ACC112 (cell line): Measurements from ENCODE around the gene AP3S2.

Experiments used
- H2AFZ ChIP-seq: fragments of 200-600 bp; sonication (generic); one replicate; pipeline ENCODE4 v1.6.0; 2017; ENCODE audit warnings: antibody characterized with exemption, low read length; ENCODE audit not compliant: unreplicated experiment
- H3K27ac ChIP-seq: fragments of 200-600 bp; sonication (generic); 2 replicates; pipeline ENCODE4 v1.5.1; 2014; ENCODE audit warnings: low read depth, mild to moderate bottlenecking, antibody characterized with exemption, low read length, moderate library complexity
- H3K27me3 ChIP-seq: fragments of 200-600 bp; sonication (generic); 2 replicates; pipeline ENCODE4 v1.6.1; 2014; ENCODE audit warnings: mild to moderate bottlenecking, antibody characterized with exemption, low read length, moderate library complexity, mixed read lengths; ENCODE audit not compliant: insufficient read depth
- H3K36me3 ChIP-seq: fragments of 200-600 bp; sonication (generic); 2 replicates; pipeline ENCODE4 v1.6.1; 2016; ENCODE audit warnings: mild to moderate bottlenecking, antibody characterized with exemption, low read length, moderate library complexity, mixed read lengths; ENCODE audit not compliant: insufficient read depth
- H3K4me1 ChIP-seq: fragments of 200-600 bp; sonication (generic); one replicate; pipeline ENCODE4 v1.6.1; 2016; ENCODE audit warnings: low read length, mixed read lengths; ENCODE audit not compliant: insufficient read depth, unreplicated experiment, control insufficient read depth
- H3K4me3 ChIP-seq: fragments of 200-600 bp; sonication (generic); 2 replicates; pipeline ENCODE4 v1.5.1; 2014; ENCODE audit warnings: mild to moderate bottlenecking, low read depth, low read length
- H3K79me2 ChIP-seq: fragments of 200-600 bp; sonication (generic); one replicate; pipeline ENCODE4 v1.6.0; 2016; ENCODE audit warnings: low read length; ENCODE audit not compliant: control insufficient read depth, unreplicated experiment, insufficient read depth

Gene AP3S2

GRCh38 chr15:89916660-89917059, 22.9 kb upstream of the AP3S2 start:
- Histone ChIP-seq H3K27ac (no peak overlapping the region), H2AFZ (no peak overlapping the region), H3K27me3 (no peaks in the 10 kb centered on the region), H3K4me3 (no peak overlapping the region), H3K4me1 (peaks cover 9% of the 10 kb centered on the region), H3K79me2 (no peaks in the 10 kb centered on the region), H3K36me3 (no peaks in the 10 kb centered on the region)

- H3K36me3 ChIP-seq: no peaks in the 10 kb centered on the region
- no peak within 1 kb of the TSS for H3K27ac ChIP-seq
- H2AFZ ChIP-seq: peak within 1 kb of the TSS; percentile 86
- H3K4me1 ChIP-seq: peaks cover 14% of the 10 kb centered on the region
- no peaks in the 10 kb centered on the region for H3K79me2 ChIP-seq
- peak within 1 kb of the TSS; percentile 90 for H3K4me3 ChIP-seq
- no peaks in the 10 kb centered on the region for H3K27me3 ChIP-seq
Observed at GRCh38 chr15:89912674-89913396, 19.0 kb upstream of the AP3S2 start, which contains the start of gene ARPIN. Gene ARPIN (minus strand): TSS chr15:89912952. CDS start chr15:89912835, 117 bp downstream.

GRCh38 chr15:89912145-89912673, 18.4 kb upstream of the AP3S2 start:
- Histone ChIP-seq H3K36me3 (no peaks in the 10 kb centered on the region), H3K79me2 (no peaks in the 10 kb centered on the region), H3K27ac (no peak overlapping the region), H3K27me3 (no peaks in the 10 kb centered on the region), H2AFZ (peak overlapping the region; percentile 68), H3K4me3 (peak overlapping the region; percentile 90), H3K4me1 (peaks cover 14% of the 10 kb centered on the region)

GRCh38 chr15:89910891-89911626, 17.3 kb upstream of the AP3S2 start:
- H3K27ac ChIP-seq: no peak overlapping the region

GRCh38 chr15:89909611-89910010, 15.8 kb upstream of the AP3S2 start:
- H3K27me3 ChIP-seq: no peaks in the 10 kb centered on the region
- H3K27ac ChIP-seq: no peak overlapping the region
- H3K4me1 ChIP-seq: peaks cover 7% of the 10 kb centered on the region
- H3K36me3 ChIP-seq: no peaks in the 10 kb centered on the region
- no peaks in the 10 kb centered on the region for H3K79me2 ChIP-seq
- H2AFZ ChIP-seq: no peak overlapping the region
- no peak overlapping the region for H3K4me3 ChIP-seq

More at GRCh38 chr15:89910891-89911626, 17.3 kb upstream of the AP3S2 start:
- H3K4me1 ChIP-seq: peaks cover 13% of the 10 kb centered on the region
- H3K27me3 ChIP-seq: no peaks in the 10 kb centered on the region
- H3K4me3 ChIP-seq: peak overlapping the region; percentile 90
- no peak overlapping the region for H2AFZ ChIP-seq
- no peaks in the 10 kb centered on the region for H3K79me2 ChIP-seq
- H3K36me3 ChIP-seq: no peaks in the 10 kb centered on the region

- Histone ChIP-seq H3K36me3 (no peaks in the 10 kb centered on the region), H3K4me3 (no peak overlapping the region)
Observed at GRCh38 chr15:89908226-89908625, 14.4 kb upstream of the AP3S2 start.

GRCh38 chr15:89907289-89907688, 13.5 kb upstream of the AP3S2 start:
- Histone ChIP-seq H3K27ac (no peak overlapping the region), H2AFZ (no peak overlapping the region), H3K4me3 (no peak overlapping the region), H3K36me3 (no peaks in the 10 kb centered on the region), H3K27me3 (no peaks in the 10 kb centered on the region), H3K79me2 (no peaks in the 10 kb centered on the region), H3K4me1 (peaks cover 7% of the 10 kb centered on the region)

More at GRCh38 chr15:89908226-89908625, 14.4 kb upstream of the AP3S2 start:
- Histone ChIP-seq H2AFZ (no peak overlapping the region), H3K27me3 (no peaks in the 10 kb centered on the region), H3K79me2 (no peaks in the 10 kb centered on the region), H3K4me1 (peaks cover 7% of the 10 kb centered on the region), H3K27ac (no peak overlapping the region)

- Histone ChIP-seq H3K79me2 (no peaks in the 10 kb centered on the region), H2AFZ (no peak overlapping the region), H3K4me3 (no peak overlapping the region), H3K4me1 (no peaks in the 10 kb centered on the region), H3K27ac (no peak overlapping the region), H3K27me3 (no peaks in the 10 kb centered on the region), H3K36me3 (no peaks in the 10 kb centered on the region)
Observed at GRCh38 chr15:89905846-89906378, 12.1 kb upstream of the AP3S2 start.

- H3K36me3 ChIP-seq: no peaks in the 10 kb centered on the region
- no peak overlapping the region for H2AFZ ChIP-seq
- H3K4me1 ChIP-seq: no peaks in the 10 kb centered on the region
- H3K27ac ChIP-seq: no peak overlapping the region
- no peaks in the 10 kb centered on the region for H3K79me2 ChIP-seq
- no peaks in the 10 kb centered on the region for H3K27me3 ChIP-seq
- H3K4me3 ChIP-seq: no peak overlapping the region
Observed at GRCh38 chr15:89904519-89904918, 10.7 kb upstream of the AP3S2 start.

GRCh38 chr15:89903858-89904130, 10.0 kb upstream of the AP3S2 start:
- Histone ChIP-seq H3K4me3 (no peak overlapping the region), H3K27me3 (no peaks in the 10 kb centered on the region), H3K4me1 (no peaks in the 10 kb centered on the region), H3K36me3 (no peaks in the 10 kb centered on the region), H3K27ac (no peak overlapping the region), H3K79me2 (no peaks in the 10 kb centered on the region), H2AFZ (no peak overlapping the region)
